DND-41 (cell line): ENCODE measurements around the gene CRTAC1.

ENCODE experiments used
- ATAC-seq: fragments of 200-7000 bp; cut with Tn5 transposase; 3 replicates; pipeline ENCODE4 v1.9.1; 2021; ENCODE audit warnings: low read depth; ENCODE audit not compliant: insufficient read depth
- DNase-seq: peaks from one replicate; pipeline ENCODE4 v3.0.0-alpha.2; 2020
- H2AFZ ChIP-seq: 2 replicates; pipeline ENCODE4 v1.6.0; 2012; ENCODE audit warnings: low read depth, low read length
- H3K27ac ChIP-seq: 2 replicates; pipeline ENCODE4 v1.5.1; 2012; ENCODE audit warnings: low read length, inconsistent platforms
- H3K27me3 ChIP-seq: fragments of 200-600 bp; sonication (generic); 2 replicates; pipeline ENCODE4 v1.6.0; 2012; ENCODE audit warnings: low read length, mild to moderate bottlenecking, inconsistent platforms; ENCODE audit not compliant: insufficient read depth, poor library complexity
- H3K36me3 ChIP-seq: 2 replicates; pipeline ENCODE4 v1.5.1; 2012; ENCODE audit warnings: low read length, inconsistent platforms; ENCODE audit not compliant: insufficient read depth
- H3K4me1 ChIP-seq: 2 replicates; pipeline ENCODE4 v1.5.1; 2012; ENCODE audit warnings: mild to moderate bottlenecking, low read length; ENCODE audit not compliant: insufficient read depth
- H3K4me2 ChIP-seq: 2 replicates; pipeline ENCODE4 v1.6.0; 2012; ENCODE audit warnings: mild to moderate bottlenecking, moderate library complexity, low read length, inconsistent platforms; ENCODE audit not compliant: insufficient read depth
- H3K4me3 ChIP-seq, 2 experiments: fragments of 200-600 bp in 1 of 2; shearing (Covaris generic) in 1 of 2; 2 replicates each; pipeline ENCODE4 v1.5.1; 2012 to 2016; ENCODE audit warnings: inconsistent platforms in 2 of 2, low read length in 2 of 2, mild to moderate bottlenecking in 2 of 2, low read depth in 1 of 2, moderate library complexity in 1 of 2
- H3K79me2 ChIP-seq: 2 replicates; pipeline ENCODE4 v1.6.0; 2012; ENCODE audit warnings: low read length, inconsistent platforms; ENCODE audit not compliant: insufficient read depth
- H3K9ac ChIP-seq: 2 replicates; pipeline ENCODE4 v1.6.0; 2012; ENCODE audit warnings: low read depth, mild to moderate bottlenecking, inconsistent platforms, low read length, moderate library complexity
- H3K9me3 ChIP-seq: 2 replicates; pipeline ENCODE4 v1.5.1; 2012; ENCODE audit warnings: low read length, moderate library complexity, mild to moderate bottlenecking, inconsistent platforms; ENCODE audit not compliant: insufficient read depth, severe bottlenecking
- H4K20me1 ChIP-seq: 2 replicates; pipeline ENCODE4 v1.6.0; 2012; ENCODE audit warnings: low read length; ENCODE audit not compliant: insufficient read depth
- CTCF ChIP-seq: IDR thresholded peaks from 2 replicates; pipeline ENCODE4 v1.5.1; 2012; ENCODE audit warnings: borderline replicate concordance, low read length, moderate library complexity, mild to moderate bottlenecking; ENCODE audit not compliant: poor library complexity, severe bottlenecking; ENCODE audit errors: extremely low read depth
- EZH2 ChIP-seq: IDR thresholded peaks from 3 replicates; pipeline ENCODE4 v1.6.1; 2012; ENCODE audit warnings: borderline replicate concordance, low read depth, mild to moderate bottlenecking, moderate library complexity, low read length, inconsistent platforms; ENCODE audit not compliant: severe bottlenecking

Gene CRTAC1

GRCh38 chr10:97882142-97883091 lies 148.0 kb downstream of the CRTAC1 start:
- H3K4me2 ChIP-seq = no peak overlapping the region
- no peak for DNase-seq
- no peaks in the 10 kb centered on the region for H4K20me1 ChIP-seq
- H3K27me3 ChIP-seq = peaks cover 4% of the 10 kb centered on the region
- H3K27ac ChIP-seq = no peak overlapping the region
- H3K9ac ChIP-seq = no peak overlapping the region
- H3K4me1 ChIP-seq = no peaks in the 10 kb centered on the region
- no peak for ATAC-seq
- H3K9me3 ChIP-seq = no peaks in the 10 kb centered on the region
- H3K36me3 ChIP-seq = no peaks in the 10 kb centered on the region
- no peak for TF ChIP-seq CTCF
- no peak for TF ChIP-seq EZH2
- H2AFZ ChIP-seq = no peak overlapping the region
- H3K79me2 ChIP-seq = no peaks in the 10 kb centered on the region
- H3K4me3 ChIP-seq = no peak overlapping the region

- no peak overlapping the region for H3K27ac ChIP-seq
- no peak overlapping the region for H3K9ac ChIP-seq
- no peaks in the 10 kb centered on the region for H3K9me3 ChIP-seq
- H3K4me1 ChIP-seq = no peaks in the 10 kb centered on the region
- ATAC-seq (no peak), DNase-seq (no peak)
- H3K27me3 ChIP-seq = peaks cover 3% of the 10 kb centered on the region
- no peak overlapping the region for H3K4me2 ChIP-seq
- H3K36me3 ChIP-seq = no peaks in the 10 kb centered on the region
- no peaks in the 10 kb centered on the region for H4K20me1 ChIP-seq
- H2AFZ ChIP-seq = no peak overlapping the region
- no peaks in the 10 kb centered on the region for H3K79me2 ChIP-seq
- no peak overlapping the region for H3K4me3 ChIP-seq
- TF ChIP-seq CTCF = no peak
- no peak for TF ChIP-seq EZH2
Observed at GRCh38 chr10:97880109-97880508, 150.3 kb downstream of the CRTAC1 start.

- Histone ChIP-seq H3K79me2 (no peaks in the 10 kb centered on the region), H3K4me3 (no peak overlapping the region), H3K4me2 (no peak overlapping the region), H3K36me3 (no peaks in the 10 kb centered on the region), H3K9ac (no peak overlapping the region), H2AFZ (no peak overlapping the region), H4K20me1 (no peaks in the 10 kb centered on the region), H3K9me3 (no peaks in the 10 kb centered on the region), H3K27ac (no peak overlapping the region), H3K27me3 (peaks cover 6% of the 10 kb centered on the region), H3K4me1 (no peaks in the 10 kb centered on the region)
- ATAC-seq (no peak), DNase-seq (no peak)
- no peak for TF ChIP-seq CTCF
- no peak for TF ChIP-seq EZH2
Observed at GRCh38 chr10:97879241-97879640, 151.2 kb downstream of the CRTAC1 start.

GRCh38 chr10:97876402-97876801 lies 154.0 kb downstream of the CRTAC1 start:
- TF ChIP-seq CTCF (no peak), EZH2 (no peak)
- Histone ChIP-seq H3K9ac (no peak overlapping the region), H4K20me1 (0 out of 2 replicates have a peak, but pooled peaks cover 2% of the 10 kb centered on the region), H3K27me3 (peaks cover 13% of the 10 kb centered on the region), H3K36me3 (no peaks in the 10 kb centered on the region), H3K4me1 (no peaks in the 10 kb centered on the region), H3K4me3 (no peak overlapping the region), H2AFZ (no peak overlapping the region), H3K4me2 (no peak overlapping the region), H3K27ac (no peak overlapping the region), H3K9me3 (no peaks in the 10 kb centered on the region), H3K79me2 (no peaks in the 10 kb centered on the region)
- no peak for ATAC-seq
- DNase-seq = no peak
